Activated naive CD4-positive, alpha-beta T cell treated with anti-CD3 and anti-CD28 coated beads, Interleukin-2, amount 50 U/mL, for 72 hours (primary cell): ENCODE measurements around the gene LYSMD2. TPM values are rescaled to one million over a fixed set of nuclear protein-coding genes. Genes with fewer than 3 reads are reported as not detected.
"Not testable (repeated sequence)": the region's sequence is repeated elsewhere in the genome, so short reads cannot be mapped to it uniquely, and the experiment has no call there.

Experiments used
- ATAC-seq, 2 donors: fragments of 150-1000 bp; cut with Tn5 transposase; 2 replicates each; pipeline ENCODE4 v1.10.0; 2021; ENCODE audit warnings: mild to moderate bottlenecking in 2 of 2, moderate library complexity in 2 of 2
- DNase-seq, 2 donors: peaks; one replicate each; pipeline ENCODE4 v3.0.0; 2021 to 2022; ENCODE audit warnings: low spot score in 2 of 2
- H3K27ac Mint-ChIP-seq, 2 donors: one replicate each; pipeline ENCODE4 v1.8.0; 2022; ENCODE audit warnings: mild to moderate bottlenecking in 2 of 2, mixed read lengths in 2 of 2
- H3K36me3 Mint-ChIP-seq, 2 donors: one replicate each; pipeline ENCODE4 v1.8.0; 2022; ENCODE audit warnings: mixed read lengths in 2 of 2
- H3K9me3 Mint-ChIP-seq, 2 donors: one replicate each; pipeline ENCODE4 v1.8.0; 2022; ENCODE audit warnings: mixed read lengths in 2 of 2
- total RNA-seq, 2 donors: library from RNA; stranded (reverse); gene quantifications; one replicate each; pipeline ENCODE4 v1.2.3, GENCODE V29; 2022

LYSMD2 gene, protein sequence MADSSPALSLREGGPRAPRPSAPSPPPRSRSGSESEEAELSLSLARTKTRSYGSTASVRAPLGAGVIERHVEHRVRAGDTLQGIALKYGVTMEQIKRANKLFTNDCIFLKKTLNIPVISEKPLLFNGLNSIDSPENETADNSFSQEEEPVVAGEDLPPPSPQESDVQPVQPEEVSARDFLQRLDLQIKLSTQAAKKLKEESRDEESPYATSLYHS
- 10 to 100 TPM; 10.7 to 16.5 TPM for total RNA-seq

DNA sequence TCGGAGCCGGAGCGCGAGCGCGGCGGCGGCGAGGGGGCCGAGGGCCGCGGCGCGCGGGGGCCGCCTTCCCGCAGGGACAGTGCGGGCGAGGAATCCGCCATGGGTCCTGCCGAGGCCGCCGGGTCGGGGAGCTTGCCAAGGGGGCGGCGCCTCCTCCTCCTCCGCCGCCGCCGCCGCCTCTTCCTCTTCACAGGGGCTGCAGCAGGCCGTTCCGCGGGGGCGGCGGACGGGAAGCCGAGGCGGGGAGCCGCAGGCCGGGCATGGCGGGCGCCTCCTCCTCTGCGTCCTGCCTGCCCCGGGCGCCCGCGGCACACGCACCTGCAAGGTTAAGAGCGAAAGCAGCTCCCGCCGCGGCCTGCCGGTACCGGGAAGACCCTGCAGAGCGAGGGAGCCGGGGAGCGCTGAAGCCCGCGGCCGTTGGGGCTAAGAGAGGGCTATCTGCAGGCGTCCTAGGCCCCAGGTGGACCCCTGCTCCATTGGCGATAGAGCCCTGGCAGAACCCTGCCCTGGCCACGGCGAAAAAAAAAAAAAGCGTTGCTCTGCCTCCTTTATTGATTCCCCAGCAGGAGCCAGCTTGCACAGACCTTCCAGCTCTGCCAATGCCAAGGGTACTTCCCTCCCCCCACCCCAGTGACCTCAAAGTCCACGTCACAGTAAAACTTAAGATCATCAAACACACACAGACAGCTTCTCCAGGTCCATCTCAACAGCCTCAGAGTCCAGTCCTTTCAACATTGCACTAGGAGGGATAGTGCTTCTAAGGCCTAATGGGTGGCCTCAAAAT lies at the start of gene LYSMD2:
Gene LYSMD2, minus strand, starts transcription at position 134 of the 784 bp plus-strand sequence. Its CDS starts 33 bp downstream, at position 101.
- Mint-ChIP-seq H3K27ac (peak within 1 kb of the TSS; percentile 69 to 87), H3K9me3 (no peaks in the 10 kb centered on the region), H3K36me3 (peaks cover 4 to 9% of the 10 kb centered on the region in 2 donors)
- ATAC-seq, result peak; percentile 48 to 62
- peak; percentile 64 to 78 for DNase-seq

DNA sequence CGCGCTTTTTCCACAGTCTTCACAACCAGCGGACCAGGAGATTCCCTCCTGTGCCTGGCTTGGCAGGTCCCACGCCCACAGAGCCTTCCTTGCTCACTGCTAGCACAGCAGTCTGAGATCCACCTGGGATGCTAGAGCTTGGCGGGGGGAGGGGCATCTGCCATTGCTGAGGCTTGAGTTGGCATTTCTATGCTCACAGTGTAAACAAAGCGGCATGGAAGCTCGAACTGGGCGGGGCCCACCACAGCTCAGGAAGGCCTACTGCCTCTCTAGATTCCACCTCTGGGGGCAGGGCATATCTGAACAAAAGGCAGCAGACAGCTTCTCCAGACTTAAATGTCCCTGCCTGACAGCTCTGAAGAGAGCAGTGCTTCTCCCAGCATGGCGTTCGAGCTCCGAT lies 49.7 kb upstream of the LYSMD2 start:
- not testable (repeated sequence) for DNase-seq, H3K27ac Mint-ChIP-seq, ATAC-seq, H3K36me3 Mint-ChIP-seq, H3K9me3 Mint-ChIP-seq

DNA sequence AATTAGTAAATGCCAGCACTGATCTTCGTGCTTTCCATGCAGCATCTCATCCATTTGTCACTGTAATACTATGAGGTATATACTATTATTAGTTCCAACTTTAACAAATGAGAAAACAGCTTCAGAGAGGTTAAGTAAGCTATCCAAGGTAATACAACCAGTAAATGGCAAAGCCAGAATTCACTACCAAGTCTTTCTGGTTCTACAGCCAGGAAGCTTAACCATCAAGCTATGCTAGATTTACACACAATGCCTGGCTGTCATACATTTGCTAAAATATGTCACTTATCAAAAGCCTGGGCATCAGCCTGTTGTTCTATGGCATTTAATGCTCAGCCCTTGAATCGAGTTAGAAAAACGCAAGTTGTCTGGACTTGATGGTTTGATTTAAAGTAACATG lies 46.5 kb upstream of the LYSMD2 start:
- Mint-ChIP-seq H3K9me3 (no peaks in the 10 kb centered on the region), H3K36me3 (peaks cover 5 to 13% of the 10 kb centered on the region in 2 donors), H3K27ac (no peak overlapping the region)
- DNase-seq, result no peak
- ATAC-seq, result no peak

DNA sequence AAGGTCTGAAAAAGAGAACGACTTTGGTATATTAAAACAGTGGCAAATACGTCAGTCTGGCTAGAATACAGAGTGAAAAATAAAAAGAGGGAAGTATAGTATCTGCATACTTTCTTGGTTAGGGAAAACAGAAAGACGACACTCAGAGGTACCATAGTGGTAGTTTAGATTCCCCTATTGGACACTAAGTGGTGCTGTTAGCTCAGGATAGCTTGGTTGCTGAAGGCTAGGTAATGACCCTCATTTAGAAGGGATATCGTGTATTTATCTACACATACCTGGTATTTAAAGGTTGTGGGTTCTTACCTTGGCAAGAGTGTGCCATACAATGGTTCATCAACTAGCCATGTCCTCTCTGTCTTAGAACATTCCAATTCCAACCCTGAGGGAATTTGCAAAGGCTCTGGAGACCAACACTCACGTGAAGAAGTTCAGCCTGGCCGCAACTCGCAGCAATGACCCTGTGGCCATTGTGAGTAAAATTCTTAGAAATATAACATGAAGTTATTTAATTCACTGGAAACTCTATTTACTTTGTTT lies 45.0 kb upstream of the LYSMD2 start:
- peaks cover 5 to 13% of the 10 kb centered on the region in 2 donors for H3K36me3 Mint-ChIP-seq
- no peak overlapping the region for H3K27ac Mint-ChIP-seq
- DNase-seq (no peak), ATAC-seq (no peak)
- no peaks in the 10 kb centered on the region for H3K9me3 Mint-ChIP-seq

DNA sequence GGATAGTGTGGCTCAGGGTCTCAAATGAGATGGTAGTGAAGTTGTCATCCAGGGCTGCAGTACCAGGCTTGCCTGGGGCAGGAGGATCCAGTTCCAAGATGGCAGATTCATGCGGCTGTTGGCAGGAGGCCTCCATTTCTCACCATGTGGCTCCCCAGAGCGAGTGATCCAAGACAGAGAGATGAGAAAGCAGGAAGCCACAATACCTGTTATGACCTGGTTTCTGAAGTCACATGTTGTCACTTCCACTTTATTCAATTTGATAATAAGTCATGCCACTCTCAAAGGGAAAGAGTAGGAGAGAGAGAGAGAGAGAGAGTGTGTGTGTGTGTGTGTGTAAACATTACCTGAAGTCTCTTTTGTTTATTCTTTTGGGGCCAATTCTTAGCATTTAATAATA lies 44.1 kb upstream of the LYSMD2 start:
- ATAC-seq, result peak in 1 of 2 donors; percentile 40
- Mint-ChIP-seq H3K36me3 (peaks cover 5 to 13% of the 10 kb centered on the region in 2 donors), H3K27ac (peak overlapping the region in 1 of 2 donors; percentile 82), H3K9me3 (no peaks in the 10 kb centered on the region)
- no peak for DNase-seq

DNA sequence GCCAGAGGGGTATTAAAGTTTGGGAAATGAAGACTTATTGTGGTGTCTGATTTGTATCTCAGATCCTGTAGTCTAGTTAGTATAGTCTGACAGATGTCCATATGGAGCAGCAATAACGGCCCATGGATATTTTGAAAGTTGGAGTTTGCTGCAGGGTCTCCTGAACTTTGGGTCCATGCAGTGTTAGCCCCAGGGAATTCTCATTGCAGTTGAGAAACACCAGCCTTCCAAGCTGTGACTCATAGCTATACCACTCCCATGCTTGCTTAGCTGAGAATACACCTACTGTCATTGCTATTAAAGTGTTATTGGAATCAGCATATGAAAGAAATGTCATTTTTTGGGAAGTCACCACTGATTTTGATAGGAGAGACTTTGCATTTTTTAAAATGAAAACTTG lies 43.2 kb upstream of the LYSMD2 start:
- no peak for DNase-seq
- Mint-ChIP-seq H3K36me3 (peaks cover 5 to 13% of the 10 kb centered on the region in 2 donors), H3K27ac (no peak overlapping the region), H3K9me3 (no peaks in the 10 kb centered on the region)
- no peak for ATAC-seq

DNA sequence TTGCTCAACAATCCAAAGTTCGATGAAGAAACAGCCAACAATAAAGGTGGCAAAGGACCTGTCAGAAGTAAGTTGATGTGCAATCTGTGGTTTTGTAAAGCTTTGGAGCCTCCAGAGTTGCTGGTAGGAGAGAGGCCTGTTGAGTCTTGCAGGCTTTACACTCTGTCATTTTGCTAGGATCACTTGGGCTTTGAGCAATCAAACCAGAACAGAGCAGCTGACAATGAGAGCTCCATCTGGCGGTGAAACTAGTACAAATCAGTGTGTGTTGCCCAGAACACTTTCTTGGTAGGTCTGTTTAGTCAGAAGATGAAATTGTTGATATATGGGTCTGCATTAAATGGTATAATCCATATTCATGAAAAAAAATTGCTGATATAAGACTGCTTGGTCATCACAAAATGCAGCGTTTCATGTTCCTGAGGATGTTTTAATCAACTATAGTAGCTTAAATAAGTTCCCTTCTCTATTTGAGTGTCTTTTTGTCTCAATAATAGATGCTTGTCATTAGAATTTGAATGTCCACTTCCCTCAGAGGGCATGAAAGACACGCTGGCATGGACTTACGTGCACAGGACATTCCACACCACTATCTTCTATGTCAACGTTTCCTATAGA lies 39.6 kb upstream of the LYSMD2 start:
- DNase-seq, result peak in 1 of 2 donors; percentile 69
- H3K27ac Mint-ChIP-seq, result no peak overlapping the region
- peak; percentile 81 to 82 for ATAC-seq
- H3K36me3 Mint-ChIP-seq, result peaks cover 5 to 8% of the 10 kb centered on the region in 2 donors
- H3K9me3 Mint-ChIP-seq, result no peaks in the 10 kb centered on the region

DNA sequence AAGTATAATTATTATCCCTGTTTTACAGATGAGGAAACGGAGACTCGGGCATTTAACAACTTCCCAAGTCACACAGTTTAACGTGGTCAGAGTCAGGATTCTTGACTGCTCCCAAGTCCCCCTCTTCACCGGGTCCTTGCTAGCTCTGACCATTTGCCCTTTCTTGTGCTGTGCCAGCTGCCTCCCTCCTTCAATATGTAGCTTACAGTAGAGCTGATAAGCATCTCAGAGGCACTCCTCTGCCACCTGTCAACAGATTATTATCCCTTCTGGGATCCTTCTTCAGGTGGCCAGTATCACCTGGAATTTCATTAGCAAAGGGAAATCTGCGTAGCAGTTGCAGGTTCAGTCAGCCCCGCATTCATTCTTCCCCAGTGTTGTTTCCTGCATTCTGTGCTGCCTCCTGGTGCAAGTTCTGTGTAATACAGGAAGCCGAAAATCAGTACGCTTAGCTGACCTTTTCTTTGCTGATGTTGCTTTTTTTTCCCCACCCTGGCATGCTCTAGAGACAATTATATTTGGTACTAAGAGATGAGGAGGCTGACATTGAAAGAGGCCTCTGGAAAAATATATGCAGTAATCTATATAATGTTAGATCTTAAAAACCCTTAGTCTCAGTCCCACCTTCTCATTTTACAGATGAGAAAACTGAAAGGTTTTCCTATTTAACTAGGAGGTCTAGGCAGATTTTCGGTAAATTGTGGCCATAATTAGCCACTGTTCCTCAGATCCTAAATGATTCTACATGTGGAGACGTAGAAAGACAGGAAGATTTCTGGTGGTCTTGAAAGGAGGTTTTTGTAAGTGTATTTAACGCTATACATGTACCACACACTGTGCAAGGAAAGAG lies 38.7 kb upstream of the LYSMD2 start:
- peak; percentile 59 to 66 for ATAC-seq
- no peaks in the 10 kb centered on the region for H3K9me3 Mint-ChIP-seq
- H3K36me3 Mint-ChIP-seq, result peaks cover 0 to under 1% of the 10 kb centered on the region in 2 donors
- H3K27ac Mint-ChIP-seq, result no peak overlapping the region
- peak in 1 of 2 donors; percentile 53 for DNase-seq

DNA sequence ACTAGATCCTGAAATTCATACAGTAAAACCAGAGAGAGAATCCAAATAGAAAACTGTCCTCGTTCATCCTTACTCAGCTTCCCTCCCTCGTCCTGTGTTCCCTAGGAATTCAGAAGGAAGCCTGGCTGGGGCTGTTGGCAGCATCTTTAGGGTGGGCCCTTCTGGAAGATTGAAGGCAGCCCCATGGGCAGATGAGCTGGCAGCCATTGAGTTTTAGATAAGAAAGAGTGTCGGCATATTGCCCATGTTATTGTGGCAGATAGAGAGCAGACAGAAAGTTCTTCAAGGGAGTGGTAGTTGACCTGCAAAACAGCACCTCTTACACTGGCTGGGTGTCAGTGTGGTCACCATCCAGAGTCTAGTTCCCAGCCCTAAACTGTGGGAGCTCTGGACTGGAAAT lies 37.5 kb upstream of the LYSMD2 start:
- H3K36me3 Mint-ChIP-seq, result no peaks in the 10 kb centered on the region
- no peaks in the 10 kb centered on the region for H3K9me3 Mint-ChIP-seq
- no peak overlapping the region for H3K27ac Mint-ChIP-seq
- DNase-seq (no peak), ATAC-seq (no peak)

DNA sequence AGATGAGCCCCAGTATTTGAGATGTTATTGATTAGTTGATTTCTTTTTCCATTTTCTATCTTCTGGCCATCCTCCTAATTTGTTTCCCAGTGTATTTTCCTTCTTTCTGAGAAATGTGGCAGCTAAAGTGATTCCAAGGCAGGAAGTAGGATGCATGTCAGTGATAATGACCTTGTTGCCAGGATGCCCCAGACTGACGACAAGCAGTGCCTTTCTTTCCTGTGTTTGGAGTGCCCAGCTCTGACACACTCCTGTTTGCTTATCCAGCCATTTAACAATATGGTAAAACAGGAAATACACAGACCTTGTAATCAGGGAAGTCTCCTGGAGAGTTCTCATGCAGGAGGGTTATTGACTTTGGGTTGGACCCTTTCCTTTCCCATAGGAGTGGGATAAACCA lies 34.3 kb upstream of the LYSMD2 start:
- no peak for DNase-seq
- no peak for ATAC-seq
- Mint-ChIP-seq H3K9me3 (peaks cover 5 to 9% of the 10 kb centered on the region in 2 donors), H3K36me3 (peaks cover 11% of the 10 kb centered on the region in 2 donors), H3K27ac (no peak overlapping the region)

DNA sequence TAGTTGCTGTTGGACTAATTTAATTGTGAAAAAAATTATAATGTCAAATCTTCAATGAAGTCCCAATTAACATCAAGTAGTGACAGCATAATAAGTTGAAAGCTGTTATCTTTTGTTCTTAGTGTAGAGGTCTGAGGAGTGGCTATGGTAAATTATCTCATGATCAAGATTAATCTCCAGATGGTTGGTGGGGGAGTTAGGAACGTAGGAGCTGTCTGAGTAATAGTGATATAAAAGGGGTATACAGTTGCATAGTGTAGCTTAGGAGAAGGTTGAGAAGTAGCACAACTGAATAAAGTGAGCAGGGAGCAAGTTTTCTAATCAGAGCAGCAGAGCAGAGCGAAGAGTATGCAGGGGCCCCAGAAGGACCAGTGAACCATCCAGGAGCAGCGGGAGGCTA lies 33.4 kb upstream of the LYSMD2 start:
- H3K36me3 Mint-ChIP-seq, result peaks cover 11% of the 10 kb centered on the region in 2 donors
- DNase-seq (no peak), ATAC-seq (no peak)
- H3K27ac Mint-ChIP-seq, result no peak overlapping the region
- H3K9me3 Mint-ChIP-seq, result peaks cover 5 to 9% of the 10 kb centered on the region in 2 donors

DNA sequence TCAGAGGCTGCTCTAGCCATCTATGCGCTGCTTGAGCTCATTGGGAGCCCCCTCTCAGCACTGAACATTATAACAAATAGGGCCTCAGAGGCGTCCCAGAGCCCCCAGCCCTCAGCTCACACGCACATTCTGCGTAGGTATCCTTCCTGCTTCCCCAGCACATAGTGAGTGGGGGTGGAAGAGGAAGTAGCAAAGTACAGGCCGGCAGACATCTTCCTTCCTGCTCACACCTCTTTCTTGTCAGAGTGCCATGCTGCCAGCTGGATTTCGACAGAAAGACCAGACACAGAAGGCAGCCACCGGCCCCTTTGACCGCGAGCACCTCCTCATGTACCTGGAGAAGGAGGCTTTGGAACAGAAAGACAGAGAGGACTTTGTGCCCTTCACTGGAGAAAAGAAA lies 30.6 kb upstream of the LYSMD2 start:
- DNase-seq (no peak), ATAC-seq (peak in 1 of 2 donors; percentile 52)
- peaks cover 11% of the 10 kb centered on the region in 2 donors for H3K36me3 Mint-ChIP-seq
- H3K27ac Mint-ChIP-seq, result peak overlapping the region in 1 of 2 donors; percentile 88
- H3K9me3 Mint-ChIP-seq, result peaks cover 5 to 9% of the 10 kb centered on the region in 2 donors

DNA sequence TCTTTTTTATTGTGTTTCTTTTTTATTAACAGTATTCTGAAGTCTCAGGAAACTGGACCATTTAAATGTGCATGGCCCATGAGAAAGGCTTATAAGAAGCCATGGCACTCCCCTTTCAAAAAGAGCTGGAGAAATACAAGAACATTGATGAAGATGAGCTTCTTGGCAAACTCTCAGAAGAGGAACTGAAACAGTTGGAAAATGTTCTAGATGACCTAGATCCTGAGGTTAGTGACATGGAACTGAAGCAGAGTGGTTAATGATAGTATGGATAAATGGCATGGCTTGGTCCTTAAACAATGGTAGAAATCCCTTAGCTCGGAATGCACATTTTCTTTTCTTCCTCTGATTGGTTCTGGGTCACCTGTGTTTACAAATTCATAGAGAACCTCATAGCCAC lies 28.9 kb upstream of the LYSMD2 start:
- ATAC-seq (no peak), DNase-seq (no peak)
- peaks cover 11% of the 10 kb centered on the region in 2 donors for H3K36me3 Mint-ChIP-seq
- peaks cover 5 to 9% of the 10 kb centered on the region in 2 donors for H3K9me3 Mint-ChIP-seq
- no peak overlapping the region for H3K27ac Mint-ChIP-seq

DNA sequence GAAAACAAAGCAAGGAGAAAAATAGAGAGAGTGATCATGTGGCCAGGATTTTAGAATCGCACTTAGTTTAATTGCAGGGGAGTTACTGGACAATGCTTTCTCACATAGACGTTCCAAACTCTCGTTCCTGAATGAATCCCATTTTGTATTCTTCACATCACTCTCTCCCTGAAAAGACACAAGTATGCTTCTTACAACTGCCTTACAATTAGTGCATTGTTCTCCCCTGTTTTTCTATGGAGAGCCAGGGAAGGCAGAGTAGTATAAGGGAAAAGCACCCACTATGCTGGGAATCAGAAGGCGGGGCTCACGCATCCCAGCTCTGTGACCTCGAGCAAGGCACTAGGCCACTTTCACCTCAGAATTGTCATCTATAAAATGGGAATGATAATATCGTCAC lies 28.3 kb upstream of the LYSMD2 start:
- DNase-seq (no peak), ATAC-seq (no peak)
- H3K9me3 Mint-ChIP-seq, result peaks cover 5 to 9% of the 10 kb centered on the region in 2 donors
- H3K36me3 Mint-ChIP-seq, result peaks cover 11% of the 10 kb centered on the region in 2 donors
- H3K27ac Mint-ChIP-seq, result no peak overlapping the region

DNA sequence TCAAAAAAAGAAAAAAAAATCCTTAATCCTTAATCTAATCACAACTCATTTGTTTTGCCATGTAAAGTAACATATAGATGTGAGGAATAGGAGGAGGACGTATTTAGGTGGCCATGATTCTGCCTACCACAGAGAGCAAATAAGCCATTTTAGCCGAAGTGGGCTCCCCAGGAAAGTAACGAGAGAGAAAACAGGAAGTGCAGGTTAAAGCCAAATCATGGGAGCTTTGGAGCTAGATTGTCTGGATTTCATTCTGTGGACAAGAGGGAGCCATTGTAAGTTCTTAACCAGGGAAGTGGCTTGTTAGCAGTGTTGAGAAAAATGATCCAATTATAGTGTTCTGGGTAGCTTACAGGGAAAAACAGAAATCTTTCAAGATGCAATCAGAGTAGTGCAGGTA lies 23.4 kb upstream of the LYSMD2 start:
- no peaks in the 10 kb centered on the region for H3K36me3 Mint-ChIP-seq
- no peak for ATAC-seq
- H3K27ac Mint-ChIP-seq, result no peak overlapping the region
- H3K9me3 Mint-ChIP-seq, result no peaks in the 10 kb centered on the region
- no peak for DNase-seq

DNA sequence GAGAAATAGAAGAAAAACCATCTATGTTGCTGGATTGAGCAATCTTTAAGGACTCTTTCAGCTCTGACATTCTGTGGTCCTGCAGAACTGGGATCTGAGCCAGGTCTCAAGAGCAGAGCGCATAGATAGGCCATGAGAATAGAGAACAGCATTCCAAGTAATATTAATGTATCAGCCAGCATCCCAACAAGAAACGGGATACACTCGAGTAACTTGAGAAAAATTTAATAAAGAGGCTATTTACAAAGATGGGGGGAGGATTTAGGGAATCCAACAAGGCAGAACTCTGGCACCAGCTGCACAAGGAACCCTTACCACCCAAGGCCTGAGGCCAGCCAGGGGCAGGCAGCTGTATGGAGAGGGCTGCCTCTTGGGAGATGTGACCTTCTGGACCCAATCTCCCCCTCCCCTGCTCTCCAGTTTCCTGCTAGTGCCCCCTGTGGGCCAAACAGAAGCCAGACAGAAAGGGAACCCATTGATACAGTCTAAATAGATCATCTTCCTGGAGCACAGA lies 22.2 kb upstream of the LYSMD2 start:
- no peak for DNase-seq
- H3K9me3 Mint-ChIP-seq, result no peaks in the 10 kb centered on the region
- ATAC-seq, result peak in 1 of 2 donors; percentile 40
- no peaks in the 10 kb centered on the region for H3K36me3 Mint-ChIP-seq
- no peak overlapping the region for H3K27ac Mint-ChIP-seq
